HAP-1 (cell line): ENCODE data around the gene SIGLEC9.

Experiments used
- DNase-seq, 2 experiments: peaks; one replicate each; pipeline ENCODE4 v3.0.0-alpha.2; 2016 to 2020; ENCODE audit warnings: low spot score in 2 of 2
- H3K27me3 ChIP-seq: fragments of 250-450 bp; sonication (Bioruptor Pico); 2 replicates; pipeline ENCODE4 v1.5.1; 2020; ENCODE audit warnings: low read depth, mild to moderate bottlenecking, moderate library complexity
- H3K36me3 ChIP-seq: fragments of 250-450 bp; sonication (Bioruptor Pico); replicated peaks from 2 replicates; pipeline ENCODE4 v1.5.1; 2020; ENCODE audit warnings: mild to moderate bottlenecking
- H3K4me1 ChIP-seq: fragments of 250-450 bp; sonication (Bioruptor Pico); 2 replicates; pipeline ENCODE4 v1.5.1; 2020; ENCODE audit warnings: mild to moderate bottlenecking
- H3K4me3 ChIP-seq: fragments of 250-450 bp; sonication (Bioruptor Pico); 2 replicates; pipeline ENCODE4 v1.5.1; 2020; ENCODE audit warnings: mild to moderate bottlenecking, moderate library complexity
- H3K9me3 ChIP-seq: fragments of 250-450 bp; sonication (Bioruptor Pico); 2 replicates; pipeline ENCODE4 v1.5.1; 2020; ENCODE audit warnings: mild to moderate bottlenecking, moderate library complexity
- in situ Hi-C: fragments of 300-500 bp; cut with MboI; formaldehyde crosslinking; loops from 3 replicates; pipeline ENCODE4 v1.14.3; 2020; ENCODE audit warnings: low sequenced_read_pairs, inconsistent platforms, mixed read lengths

Gene SIGLEC9

DNA sequence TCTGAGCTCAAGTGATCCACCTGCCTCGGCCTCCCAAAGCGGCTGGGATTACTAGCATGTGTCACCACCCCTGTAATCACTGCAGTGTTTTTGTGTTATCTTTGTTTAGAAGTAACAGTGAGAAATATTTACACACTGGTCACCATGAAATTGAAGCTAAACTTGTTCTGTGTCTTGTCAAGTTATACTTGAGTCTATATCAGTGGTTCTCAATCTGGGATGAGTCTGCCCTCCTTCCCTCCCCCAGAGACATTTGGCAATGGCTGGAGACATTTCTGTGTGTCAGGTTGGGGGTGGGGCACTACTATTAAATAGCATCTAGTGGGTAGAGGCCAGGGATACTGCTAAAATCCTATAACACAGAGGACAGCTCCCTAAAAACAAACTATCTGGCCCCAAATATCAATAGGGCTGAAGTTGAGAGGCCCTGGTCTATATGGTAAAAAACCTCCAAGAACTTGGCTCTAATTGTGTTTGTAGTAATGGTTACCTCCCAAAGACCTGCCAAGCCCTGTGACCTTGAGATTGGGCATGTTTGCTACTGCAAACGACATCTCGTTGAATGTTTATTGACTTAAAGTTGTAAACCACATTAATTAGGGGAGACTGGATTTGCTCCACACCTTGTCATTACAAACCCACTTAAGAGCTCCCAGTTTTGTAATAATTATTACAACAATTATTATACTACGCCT, 23.4 kb upstream of the SIGLEC9 start:
- Histone ChIP-seq H3K9me3 (no peaks in the 10 kb centered on the region), H3K36me3 (peaks cover 19% of the 10 kb centered on the region), H3K4me3 (no peak overlapping the region), H3K4me1 (no peaks in the 10 kb centered on the region), H3K27me3 (no peaks in the 10 kb centered on the region)
- in situ Hi-C loops: no loop called here
- DNase-seq: no peak

DNA sequence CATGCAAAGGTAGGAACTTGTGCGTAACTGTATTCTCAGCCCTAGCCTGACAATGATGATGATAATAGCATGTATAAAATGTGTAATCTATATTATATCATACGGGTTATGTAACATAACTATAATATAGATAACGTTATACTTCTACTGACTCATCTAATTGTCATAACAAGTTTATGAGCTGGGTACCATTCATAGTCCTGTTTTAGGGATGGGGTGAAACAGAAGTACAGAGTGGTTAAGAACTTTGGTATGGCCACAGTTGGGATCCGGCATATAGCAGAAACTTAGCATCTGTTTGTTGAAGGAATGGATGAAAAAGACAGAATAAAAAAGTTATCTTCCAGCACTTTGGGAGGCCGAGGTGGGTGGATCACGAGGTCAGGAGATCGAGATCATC, 21.7 kb upstream of the SIGLEC9 start:
- in situ Hi-C loops: no loop called here
- peaks cover 19% of the 10 kb centered on the region for H3K36me3 ChIP-seq

DNA sequence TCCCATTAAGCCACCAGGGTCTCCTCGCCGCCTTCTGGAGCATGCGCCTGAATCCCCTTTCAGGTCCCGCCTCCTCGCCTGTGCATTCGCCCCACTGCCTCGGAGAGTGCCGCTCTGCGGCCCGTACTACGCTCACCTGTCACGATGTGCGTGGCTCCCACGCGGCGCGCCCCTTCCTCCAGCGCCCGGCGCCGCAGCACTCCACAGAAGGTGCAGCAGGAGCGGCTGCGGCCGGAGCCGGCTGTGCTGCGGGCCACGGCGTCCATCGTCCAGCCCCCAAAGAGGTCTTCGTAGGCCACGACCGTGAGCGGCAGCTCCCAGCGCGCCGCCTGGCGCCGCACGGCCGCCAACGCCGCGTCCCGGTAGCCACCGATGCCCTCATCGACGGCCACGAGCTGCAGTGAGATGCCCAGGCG, 20.8 kb upstream of the SIGLEC9 start:
- in situ Hi-C loops: no loop called here
- Histone ChIP-seq H3K36me3 (peaks cover 19% of the 10 kb centered on the region), H3K27me3 (no peaks in the 10 kb centered on the region), H3K4me3 (no peak overlapping the region), H3K4me1 (peaks cover 9% of the 10 kb centered on the region), H3K9me3 (no peaks in the 10 kb centered on the region)
- no peak for DNase-seq

More for the DNA sequence above, 21.7 kb upstream of the SIGLEC9 start:
- no peaks in the 10 kb centered on the region for H3K9me3 ChIP-seq
- no peak for DNase-seq
- H3K4me1 ChIP-seq: peaks cover 6% of the 10 kb centered on the region
- no peaks in the 10 kb centered on the region for H3K27me3 ChIP-seq
- H3K4me3 ChIP-seq: no peak overlapping the region

DNA sequence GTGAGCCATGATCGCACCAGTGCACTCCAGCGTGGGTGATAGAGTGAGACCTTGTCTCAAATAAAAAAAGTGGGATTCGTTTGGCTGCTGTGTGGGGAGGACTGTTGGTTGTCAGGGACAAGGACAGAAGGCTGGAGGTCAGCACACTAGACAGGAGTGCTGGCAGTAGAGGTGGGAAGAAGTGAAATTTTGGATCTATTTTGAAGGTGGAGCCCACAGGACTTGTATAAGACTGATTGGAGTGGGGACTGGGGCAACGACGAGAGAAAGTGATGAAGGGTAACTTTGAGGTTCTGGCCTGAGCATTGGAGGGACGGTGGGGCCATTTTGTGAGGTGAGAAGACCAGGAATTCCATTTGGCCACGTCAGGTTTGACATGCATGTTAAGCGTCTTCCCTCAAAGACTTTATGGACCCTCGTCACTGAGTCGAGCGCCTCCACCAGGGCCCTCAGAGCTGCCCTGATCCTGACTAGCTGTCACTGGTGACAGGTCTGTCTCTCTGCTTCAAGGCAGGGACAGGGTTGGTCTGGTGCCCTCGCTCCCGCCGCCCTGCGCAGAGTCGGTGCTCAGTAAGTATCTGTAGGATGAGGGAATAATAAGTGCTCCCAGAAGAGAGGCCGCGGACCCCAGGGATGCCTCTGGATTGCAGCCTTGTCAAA, 17.2 kb upstream of the SIGLEC9 start:
- Histone ChIP-seq H3K4me1 (peaks cover 9% of the 10 kb centered on the region), H3K27me3 (peaks cover 12% of the 10 kb centered on the region), H3K9me3 (no peaks in the 10 kb centered on the region), H3K36me3 (peaks cover 9% of the 10 kb centered on the region), H3K4me3 (peak overlapping the region; percentile 86)
- no peak for DNase-seq
- in situ Hi-C loops: no loop called here

DNA sequence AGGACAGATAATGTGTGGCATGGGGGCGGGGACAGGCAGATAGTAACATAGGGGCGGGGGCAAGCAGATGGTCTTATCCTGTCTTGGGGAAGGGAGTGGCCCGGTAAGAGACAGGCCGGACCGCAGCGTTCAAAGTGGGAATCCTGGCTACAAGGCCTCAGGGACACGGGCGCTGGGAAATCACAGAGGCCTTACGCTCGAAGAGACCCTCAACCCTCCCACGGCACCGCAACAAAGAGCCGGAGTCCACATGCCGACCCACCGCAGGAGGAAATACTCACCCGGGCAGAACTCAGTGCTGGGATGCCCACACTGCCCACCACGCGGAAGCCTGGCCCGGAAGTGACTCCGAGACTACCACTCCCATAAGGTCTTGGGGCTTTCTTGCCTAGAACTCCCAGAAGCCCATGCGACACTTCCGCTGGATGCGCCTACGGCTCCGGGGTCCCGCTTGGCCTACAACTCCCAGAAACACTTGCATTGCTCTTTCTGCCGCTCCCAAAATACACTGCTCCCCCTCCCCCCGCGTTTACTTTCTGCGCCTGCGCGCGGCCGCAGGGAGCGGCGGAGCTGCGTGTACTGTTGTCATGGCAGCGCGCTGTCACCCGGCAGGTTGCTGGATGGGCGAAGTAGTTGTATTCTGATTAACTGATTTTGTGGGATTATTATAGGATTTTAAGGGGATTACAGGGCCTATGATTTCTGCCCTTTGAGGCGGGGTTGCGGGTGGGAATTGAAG, 16.5 kb upstream of the SIGLEC9 start, which contains the start of gene CTU1:
TSS of gene CTU1 (minus strand) at position 344 of the 739 bp plus-strand sequence. CDS start 3,840 bp downstream, outside the sequence.
- Histone ChIP-seq H3K36me3 (peaks cover 2% of the 10 kb centered on the region; the same call in 1 of the 2 replicates), H3K27me3 (peaks cover 16% of the 10 kb centered on the region), H3K4me3 (peak within 1 kb of the TSS; percentile 86), H3K4me1 (peaks cover 9% of the 10 kb centered on the region), H3K9me3 (no peaks in the 10 kb centered on the region)
- in situ Hi-C loops: no loop called here
- peak; percentile 98 for DNase-seq

DNA sequence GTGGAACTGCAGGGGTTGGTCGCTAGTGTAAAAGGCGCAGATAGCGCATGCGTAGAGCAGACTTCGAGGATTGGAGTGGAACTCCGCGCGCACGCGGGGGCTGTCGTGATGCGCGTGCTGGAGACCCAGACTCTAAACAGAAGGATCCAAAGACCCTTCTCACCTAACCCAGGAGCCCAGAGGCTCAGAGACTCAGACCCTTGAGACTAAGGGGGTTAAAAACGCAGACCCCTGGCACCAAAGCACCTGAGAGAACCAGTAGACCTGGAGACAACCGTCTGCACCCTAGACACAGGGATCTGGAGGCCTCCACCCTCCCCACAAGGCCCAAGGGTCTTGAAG, 15.9 kb upstream of the SIGLEC9 start:
- H3K4me1 ChIP-seq: peaks cover 9% of the 10 kb centered on the region
- in situ Hi-C loops: no loop called here
- peak overlapping the region; percentile 86 for H3K4me3 ChIP-seq
- H3K27me3 ChIP-seq: peaks cover 16% of the 10 kb centered on the region
- no peaks in the 10 kb centered on the region for H3K36me3 ChIP-seq
- no peaks in the 10 kb centered on the region for H3K9me3 ChIP-seq
- no peak for DNase-seq

DNA sequence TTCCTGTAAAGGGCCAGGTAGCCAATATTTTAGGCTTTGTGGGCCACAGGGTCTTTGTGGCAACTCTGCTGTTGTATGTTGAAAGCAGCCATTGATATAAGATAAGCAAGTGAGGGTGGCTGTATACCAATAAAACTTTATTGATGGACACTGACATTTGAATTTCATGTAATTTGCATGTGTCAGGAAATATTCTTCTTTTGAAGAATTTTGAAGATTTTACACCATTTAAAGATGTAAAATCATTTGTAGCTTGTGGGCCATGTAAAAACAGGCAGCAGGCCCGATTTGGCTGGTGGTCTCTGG, 14.1 kb upstream of the SIGLEC9 start:
- H3K36me3 ChIP-seq: no peaks in the 10 kb centered on the region
- no peak overlapping the region for H3K4me3 ChIP-seq
- H3K4me1 ChIP-seq: peaks cover 9% of the 10 kb centered on the region
- in situ Hi-C loops: no loop called here
- no peak for DNase-seq
- H3K9me3 ChIP-seq: no peaks in the 10 kb centered on the region
- peaks cover 20% of the 10 kb centered on the region for H3K27me3 ChIP-seq

DNA sequence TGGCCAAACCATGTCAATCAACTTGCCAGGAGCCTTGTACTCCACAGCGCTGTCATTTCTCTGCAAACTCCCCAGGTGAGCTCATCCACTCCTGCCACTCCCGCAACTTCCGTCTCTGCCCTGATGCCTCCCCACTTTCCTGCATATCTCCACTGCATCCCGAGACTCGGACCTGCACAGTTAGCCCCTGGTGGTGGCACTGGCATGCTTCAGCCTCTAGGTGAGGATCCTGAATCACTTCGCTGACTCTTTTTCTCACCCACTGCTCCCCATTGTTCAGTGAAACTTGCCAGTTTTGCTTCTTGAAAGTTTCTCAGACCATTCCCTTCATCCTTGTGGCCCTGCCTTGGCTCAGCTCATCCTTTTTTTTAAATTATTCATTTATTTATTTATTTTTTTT, 13.1 kb upstream of the SIGLEC9 start:
- Histone ChIP-seq H3K4me1 (peaks cover 9% of the 10 kb centered on the region), H3K9me3 (no peaks in the 10 kb centered on the region), H3K27me3 (peaks cover 20% of the 10 kb centered on the region), H3K4me3 (no peak overlapping the region), H3K36me3 (no peaks in the 10 kb centered on the region)
- in situ Hi-C loops: no loop called here
- peak in 1 of 2 experiments; percentile 33 for DNase-seq

DNA sequence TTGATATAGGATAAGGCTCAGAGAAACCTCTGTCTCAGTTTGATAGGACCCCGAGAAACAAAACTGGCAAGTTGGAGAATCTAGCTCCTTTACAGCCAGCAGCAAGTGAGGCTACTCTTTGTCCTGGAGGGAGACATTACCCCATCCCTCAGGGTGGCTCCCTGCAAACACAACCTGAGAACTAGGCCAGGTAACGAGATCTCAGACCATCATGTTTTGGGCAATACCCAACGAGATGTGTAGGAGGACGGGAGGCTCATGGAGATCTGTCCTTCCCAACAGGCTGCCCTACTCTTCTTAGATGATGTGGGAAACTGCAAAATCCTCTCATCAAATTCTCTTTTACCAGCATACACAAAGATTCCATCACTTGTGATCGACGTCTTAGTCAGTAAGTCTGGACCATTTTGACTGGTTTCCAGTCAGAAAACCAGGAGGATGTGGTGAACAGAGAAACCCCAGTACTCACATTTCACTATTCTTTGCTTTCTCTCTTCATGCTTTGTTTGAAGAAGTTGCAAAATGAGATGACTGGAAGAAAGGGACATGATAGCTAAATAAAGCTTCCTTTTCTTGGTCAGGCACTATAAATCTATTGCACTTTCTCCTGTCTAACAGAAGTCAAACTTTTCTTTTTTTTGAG, 10.5 kb upstream of the SIGLEC9 start:
- Histone ChIP-seq H3K4me3 (no peak overlapping the region), H3K27me3 (peaks cover 20% of the 10 kb centered on the region), H3K4me1 (no peaks in the 10 kb centered on the region), H3K9me3 (no peaks in the 10 kb centered on the region), H3K36me3 (no peaks in the 10 kb centered on the region)
- in situ Hi-C loops: no loop called here
- DNase-seq: no peak

DNA sequence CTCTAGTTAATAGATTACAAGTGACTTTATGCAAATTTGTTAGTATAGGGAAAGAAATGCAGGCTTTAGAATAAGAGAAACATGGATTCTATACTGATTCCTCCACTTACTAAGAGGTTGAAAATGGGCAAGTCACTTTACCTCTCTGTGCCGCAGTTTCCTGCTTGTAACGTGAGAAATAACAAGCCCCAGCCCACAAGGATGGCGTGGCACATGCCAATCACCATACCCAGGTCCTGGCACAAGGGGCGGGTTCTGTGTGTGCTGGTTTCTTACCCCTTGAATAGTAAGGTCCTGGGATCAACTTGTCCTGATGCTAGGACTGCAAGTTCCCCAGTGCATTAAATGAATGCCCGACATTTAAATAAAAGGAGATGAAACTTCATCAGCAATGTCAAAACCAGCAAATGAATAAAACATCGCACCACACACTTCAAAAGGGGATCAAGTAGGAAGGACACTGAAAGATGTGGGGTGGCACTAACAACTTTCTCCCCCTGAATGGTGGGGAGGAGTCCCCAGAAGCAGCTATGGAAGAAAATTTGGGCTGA, 7.9 kb upstream of the SIGLEC9 start:
- in situ Hi-C loops: no loop called here
- no peaks in the 10 kb centered on the region for H3K36me3 ChIP-seq
- peaks cover 15% of the 10 kb centered on the region for H3K27me3 ChIP-seq

DNA sequence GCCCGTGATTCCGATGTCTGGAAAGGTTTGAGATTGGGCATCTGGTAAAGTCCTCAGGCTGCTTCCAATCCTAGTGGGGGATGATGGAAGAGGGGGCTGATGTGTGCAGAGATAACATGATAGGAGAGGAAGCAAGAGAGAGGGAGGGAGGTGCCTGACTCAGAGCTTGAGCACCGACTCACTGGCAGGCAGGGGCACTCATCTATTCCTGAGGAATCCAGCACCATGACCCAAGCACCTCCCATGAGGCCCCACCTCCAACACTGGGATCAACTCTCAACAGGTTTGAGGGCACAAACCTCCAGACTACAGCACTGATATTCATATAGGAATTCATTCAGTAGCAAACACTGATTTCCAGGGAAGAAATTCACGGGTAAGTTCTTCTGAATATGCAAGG, 5.6 kb upstream of the SIGLEC9 start:
- DNase-seq: no peak
- Histone ChIP-seq H3K27me3 (peaks cover 7% of the 10 kb centered on the region; the same call in 1 of the 2 replicates), H3K9me3 (no peaks in the 10 kb centered on the region), H3K4me3 (no peak overlapping the region), H3K36me3 (no peaks in the 10 kb centered on the region), H3K4me1 (no peaks in the 10 kb centered on the region)
- in situ Hi-C loops: no loop called here

More for the DNA sequence above, 7.9 kb upstream of the SIGLEC9 start:
- no peak for DNase-seq
- H3K4me3 ChIP-seq: no peak overlapping the region
- no peaks in the 10 kb centered on the region for H3K9me3 ChIP-seq
- no peaks in the 10 kb centered on the region for H3K4me1 ChIP-seq

DNA sequence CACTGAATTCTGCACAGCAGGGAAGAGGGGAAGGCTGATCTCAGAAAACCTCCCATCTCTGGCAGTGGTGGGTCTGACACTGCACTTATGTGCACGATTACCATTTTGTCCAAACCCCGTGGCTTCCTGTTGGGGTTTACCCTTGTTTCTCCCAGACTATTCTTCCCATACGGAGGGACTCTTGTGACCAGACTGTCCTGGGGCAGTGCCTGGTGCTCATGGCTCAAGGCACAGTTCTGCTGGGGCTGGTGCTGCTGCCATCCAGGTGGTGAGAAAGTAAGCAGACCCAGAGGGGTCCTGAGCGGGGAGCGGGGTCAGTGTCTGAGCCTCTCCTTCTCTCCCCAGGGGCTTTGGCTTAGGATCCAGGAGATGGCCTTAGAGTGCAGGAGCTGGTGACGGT, 5.1 kb upstream of the SIGLEC9 start:
- no peaks in the 10 kb centered on the region for H3K36me3 ChIP-seq
- no peaks in the 10 kb centered on the region for H3K9me3 ChIP-seq
- no peak overlapping the region for H3K4me3 ChIP-seq
- no peaks in the 10 kb centered on the region for H3K4me1 ChIP-seq
- in situ Hi-C loops: no loop called here
- no peak for DNase-seq
- peaks cover 3% of the 10 kb centered on the region; the same call in 1 of the 2 replicates for H3K27me3 ChIP-seq

DNA sequence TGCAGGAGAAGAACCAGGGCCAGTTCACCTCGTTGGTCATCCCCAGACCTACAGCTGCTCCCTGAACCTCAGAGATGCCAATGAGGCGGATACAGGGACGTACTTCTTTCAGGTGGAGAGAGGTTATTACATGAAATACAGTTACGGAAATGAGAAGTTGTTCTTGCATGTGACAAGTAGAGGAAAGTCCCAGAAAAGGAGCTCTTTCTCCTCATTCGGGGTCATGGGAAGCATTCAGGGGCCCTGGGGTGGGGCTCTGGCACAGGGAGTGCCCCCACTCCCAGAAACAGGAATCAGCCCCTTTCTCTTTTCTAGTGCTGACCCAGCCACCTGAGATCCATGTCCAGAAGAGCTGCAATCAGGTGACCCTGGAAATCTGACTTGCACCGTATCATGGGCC, 4.5 kb upstream of the SIGLEC9 start:
- Histone ChIP-seq H3K27me3 (peaks cover 3% of the 10 kb centered on the region; the same call in 1 of the 2 replicates), H3K9me3 (no peaks in the 10 kb centered on the region), H3K36me3 (no peaks in the 10 kb centered on the region), H3K4me3 (no peak overlapping the region), H3K4me1 (no peaks in the 10 kb centered on the region)
- in situ Hi-C loops: no loop called here
- no peak for DNase-seq
